D721Med (cell line): ENCODE data around the gene RIMS4.

Experiments
- DNase-seq: peaks from one replicate; pipeline ENCODE4 v3.0.0; 2011; ENCODE audit warnings: low spot score; ENCODE audit not compliant: insufficient read length
- FAIRE-seq: peaks from 2 replicates; lab custom pipeline; 2011; peaks lifted over from hg19 to GRCh38; lab: Jason Lieb, UNC
- TF ChIP-seq, protein P1 (sequence below): IDR thresholded peaks from 2 replicates; pipeline ENCODE4 v1.5.1; 2012; ENCODE audit warnings: mild to moderate bottlenecking, control low read depth; ENCODE audit not compliant: insufficient read depth; ENCODE audit errors: missing control alignments

RIMS4 gene

DNA sequence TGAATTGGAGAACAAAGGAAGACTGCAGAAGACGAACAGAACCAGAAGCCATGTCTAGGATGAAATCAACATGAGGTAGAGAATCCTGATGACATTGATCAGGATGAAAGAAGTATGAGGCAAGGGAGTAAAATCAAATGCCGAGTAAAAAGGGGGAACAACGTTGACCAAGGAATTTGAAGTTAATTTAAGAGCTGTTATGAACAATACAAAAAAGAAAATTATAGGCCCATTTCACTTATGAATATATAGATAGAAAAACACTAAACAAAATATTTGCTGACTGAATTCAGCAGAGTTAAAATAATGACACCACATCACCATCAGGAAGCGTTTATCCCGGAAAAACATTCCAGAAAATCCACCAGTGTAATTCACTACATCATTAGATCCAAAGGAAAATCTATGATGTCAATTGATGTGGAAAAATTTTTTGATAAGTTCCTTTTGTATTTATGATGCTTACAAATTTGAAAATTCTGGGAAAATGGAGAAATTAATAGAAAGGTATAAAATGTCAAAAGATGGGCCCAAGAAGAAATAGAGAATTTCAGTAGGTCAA lies 103.2 kb downstream of the RIMS4 start:
- no peak for FAIRE-seq
- no peak for DNase-seq
- TF ChIP-seq, protein P1, sequence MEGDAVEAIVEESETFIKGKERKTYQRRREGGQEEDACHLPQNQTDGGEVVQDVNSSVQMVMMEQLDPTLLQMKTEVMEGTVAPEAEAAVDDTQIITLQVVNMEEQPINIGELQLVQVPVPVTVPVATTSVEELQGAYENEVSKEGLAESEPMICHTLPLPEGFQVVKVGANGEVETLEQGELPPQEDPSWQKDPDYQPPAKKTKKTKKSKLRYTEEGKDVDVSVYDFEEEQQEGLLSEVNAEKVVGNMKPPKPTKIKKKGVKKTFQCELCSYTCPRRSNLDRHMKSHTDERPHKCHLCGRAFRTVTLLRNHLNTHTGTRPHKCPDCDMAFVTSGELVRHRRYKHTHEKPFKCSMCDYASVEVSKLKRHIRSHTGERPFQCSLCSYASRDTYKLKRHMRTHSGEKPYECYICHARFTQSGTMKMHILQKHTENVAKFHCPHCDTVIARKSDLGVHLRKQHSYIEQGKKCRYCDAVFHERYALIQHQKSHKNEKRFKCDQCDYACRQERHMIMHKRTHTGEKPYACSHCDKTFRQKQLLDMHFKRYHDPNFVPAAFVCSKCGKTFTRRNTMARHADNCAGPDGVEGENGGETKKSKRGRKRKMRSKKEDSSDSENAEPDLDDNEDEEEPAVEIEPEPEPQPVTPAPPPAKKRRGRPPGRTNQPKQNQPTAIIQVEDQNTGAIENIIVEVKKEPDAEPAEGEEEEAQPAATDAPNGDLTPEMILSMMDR: no peak

- FAIRE-seq: no peak
- DNase-seq: no peak
- TF ChIP-seq, protein P1: no peak
Measured at GRCh38 chr20:44706301-44707017, 103.9 kb downstream of the RIMS4 start.

DNA sequence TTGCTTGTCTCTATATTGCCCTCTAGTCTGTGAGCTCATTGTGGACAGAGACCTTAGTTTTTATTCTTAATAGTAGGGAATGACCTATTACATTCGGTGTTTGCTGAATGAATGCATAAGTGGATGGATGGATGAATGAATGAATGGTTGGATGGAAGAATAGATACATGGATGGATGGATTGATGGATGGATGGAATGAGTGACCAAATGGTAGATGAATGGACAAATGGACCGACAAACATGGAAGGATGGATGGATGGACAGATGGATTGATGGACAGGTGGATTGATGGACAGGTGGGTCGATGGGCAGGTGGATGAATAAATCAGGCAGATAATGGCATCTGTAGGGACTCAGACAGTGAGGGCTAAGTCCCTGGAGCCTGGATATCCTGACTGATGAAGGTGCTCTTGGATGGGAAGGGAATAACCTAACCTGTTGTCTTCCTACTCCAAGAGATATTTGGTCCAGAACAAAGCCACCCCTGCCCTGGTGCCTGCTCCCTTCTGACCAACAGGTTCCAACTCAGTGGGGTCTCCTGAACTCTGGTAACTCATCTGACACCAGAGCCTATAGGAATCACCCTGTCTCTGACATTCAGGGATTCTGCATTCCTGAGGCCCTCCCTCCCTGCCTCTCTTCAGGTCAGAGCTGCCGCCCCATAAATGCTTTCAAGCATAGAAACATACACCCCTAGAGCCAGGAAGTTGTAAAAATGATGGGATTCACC lies 104.8 kb downstream of the RIMS4 start:
- TF ChIP-seq, protein P1: no peak
- FAIRE-seq (no peak), DNase-seq (no peak)

DNA sequence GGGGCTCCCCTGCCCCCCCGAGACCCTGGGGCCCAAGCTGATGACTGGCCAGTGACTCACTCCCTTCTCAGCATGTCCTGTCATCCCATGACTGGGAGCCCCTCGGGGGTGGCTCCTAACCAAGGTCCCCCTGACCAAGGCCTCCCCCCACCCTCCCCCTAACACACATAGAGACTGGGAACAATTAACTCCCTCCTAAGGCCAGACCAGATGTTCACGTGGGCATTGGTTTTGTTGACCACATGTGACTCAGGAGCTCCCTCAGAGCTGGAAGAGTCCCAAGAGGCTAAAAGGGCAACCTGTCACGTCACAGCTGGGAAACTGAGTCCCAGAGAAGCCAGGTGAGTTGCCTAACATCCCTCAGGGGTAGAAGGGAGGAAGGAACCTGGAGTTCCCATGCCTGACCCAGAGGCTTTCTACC lies 105.8 kb downstream of the RIMS4 start:
- no peak for DNase-seq
- TF ChIP-seq, protein P1: no peak
- no peak for FAIRE-seq

GRCh38 chr20:44703956-44704488 lies 106.3 kb downstream of the RIMS4 start:
- TF ChIP-seq, protein P1: no peak
- DNase-seq (no peak), FAIRE-seq (no peak)

DNA sequence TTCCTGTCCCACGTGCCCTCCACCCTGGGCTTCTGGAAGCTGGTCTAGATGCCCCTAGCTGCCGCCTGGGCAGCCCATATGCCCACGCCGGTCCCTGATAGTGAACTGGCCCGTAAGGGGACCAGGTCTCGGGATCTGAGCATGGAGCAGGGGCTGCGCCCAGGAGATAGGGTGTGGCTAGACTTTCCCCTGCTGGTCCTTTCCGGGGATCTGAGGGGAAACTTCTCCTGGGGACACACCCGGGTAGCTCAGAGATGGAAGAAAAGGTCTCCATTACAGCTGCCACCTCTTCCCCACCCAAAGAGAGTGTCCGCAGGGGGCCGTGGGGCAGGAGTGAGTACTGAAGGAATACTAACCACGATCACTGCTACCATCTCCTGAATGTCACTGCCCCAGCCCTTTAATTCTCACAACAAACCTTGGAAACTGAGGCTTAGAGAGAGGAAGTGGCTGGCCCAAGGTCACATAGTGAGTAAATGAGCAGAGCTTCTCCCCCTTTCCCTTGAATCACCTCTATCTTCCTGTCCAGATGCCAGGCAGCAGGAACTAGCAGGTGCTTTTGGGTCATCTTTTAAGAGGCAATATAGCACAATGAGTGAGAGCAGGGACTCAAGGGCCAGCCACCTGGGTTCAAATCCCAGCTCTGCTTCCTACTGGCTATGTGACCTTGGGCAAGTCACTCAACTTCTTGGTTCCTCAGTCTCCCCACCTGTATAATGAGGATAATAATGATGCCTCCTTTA lies 107.0 kb downstream of the RIMS4 start:
- no peak for FAIRE-seq
- TF ChIP-seq, protein P1: no peak
- no peak for DNase-seq
